Left lung (tissue), 10 donors: ENCODE results near the gene CHRNA9. TPM values are rescaled to one million over a fixed set of nuclear protein-coding genes. Genes with fewer than 3 reads are reported as not detected.

Experiments used
- ATAC-seq: fragments of 200-7000 bp; cut with Tn5 transposase; one replicate; pipeline ENCODE4 v1.9.1; 2020; ENCODE audit warnings: moderate library complexity
- DNase-seq, 4 donors: peaks; one replicate each; pipeline ENCODE4 v3.0.0-alpha.2; 2013 to 2020
- H3K27ac ChIP-seq, 2 donors: fragments of 200-600 bp; sonication (generic) in 1 of 2; one replicate each; pipeline versions ENCODE4 v1.5.0 to v1.8.0; 2020 to 2021
- H3K27me3 ChIP-seq, 2 donors: fragments of 200-600 bp; sonication (generic) in 1 of 2; one replicate each; pipeline versions ENCODE4 v1.5.0 to v1.8.0; 2020 to 2021
- H3K36me3 ChIP-seq, 2 donors: fragments of 200-600 bp; sonication (generic) in 1 of 2; one replicate each; pipeline versions ENCODE4 v1.5.0 to v1.8.0; 2020 to 2021
- H3K4me1 ChIP-seq, 2 donors: fragments of 200-600 bp; one replicate each; pipeline ENCODE4 v1.8.0; 2021
- H3K4me3 ChIP-seq, 2 donors: fragments of 200-600 bp; sonication (generic) in 1 of 2; one replicate each; pipeline versions ENCODE4 v1.5.0 to v1.8.0; 2020 to 2021; ENCODE audit warnings: mild to moderate bottlenecking in 1 of 2
- H3K9me3 ChIP-seq, 2 donors: fragments of 200-600 bp; sonication (generic) in 1 of 2; one replicate each; pipeline versions ENCODE4 v1.5.0 to v1.8.0; 2020 to 2021
- CTCF ChIP-seq, 2 donors: fragments of 200-600 bp; sonication (generic) in 1 of 2; IDR thresholded peaks; one replicate each; pipeline versions ENCODE4 v1.5.0 to v1.8.0; 2021; ENCODE audit warnings: antibody characterized with exemption in 2 of 2
- intact Hi-C, 2 donors: fragments of 100-400 bp; cut with DNase I; formaldehyde crosslinking; loops; one replicate each; pipeline versions ENCODE4 v1.11.2 to v1.14.2; 2022
- polyA plus RNA-seq, 6 donors: library from polyadenylated mRNA; unstranded; fragments of 120-200 nt; gene quantifications; one replicate each; pipeline ENCODE4 v1.2.1, GENCODE V29; 2013; ENCODE audit not compliant: insufficient read length in 6 of 6
- total RNA-seq, 2 donors: library from RNA; stranded (reverse); fragmentation: NEBNext Ultra II Directional; extraction: Animal tissue kit (Norgen Biotek cat#: 25700); gene quantifications; one replicate each; pipeline ENCODE4 v1.2.1, GENCODE V29; 2021
- donor health status: DM: no; HTN: yes; CAD: no.
- donor health status: DM: no; HTN: no; CAD: no.

Gene CHRNA9
- total and polyA plus RNA-seq, 8 donors = not detected

- H3K27ac ChIP-seq = no peak overlapping the region
- H3K27me3 ChIP-seq = no peaks in the 10 kb centered on the region
- no peak for TF ChIP-seq CTCF (IDR thresholded peaks at IDR 0.05)
- intact Hi-C loops = loop anchor here in 1 of 2 donors (10.0 kb wide), 1 partner anchor 145 kb away; no protein-coding TSS in a partner anchor
- H3K9me3 ChIP-seq = no peaks in the 10 kb centered on the region
- H3K4me3 ChIP-seq = no peak overlapping the region
- peaks cover 0 to 13% of the 10 kb centered on the region in 2 donors for H3K4me1 ChIP-seq
- H3K36me3 ChIP-seq = no peaks in the 10 kb centered on the region
- ATAC-seq = no peak
- no peak for DNase-seq
These were observed 35.3 kb upstream of the CHRNA9 start for GRCh38 chr4:40299811-40300292.

GRCh38 chr4:40300371-40301162 lies 34.6 kb upstream of the CHRNA9 start:
- H3K9me3 ChIP-seq = no peaks in the 10 kb centered on the region
- intact Hi-C loops = loop anchor here in 1 of 2 donors (10.0 kb wide), 1 partner anchor 146 kb away; no protein-coding TSS in a partner anchor

GRCh38 chr4:40301603-40302002 lies 33.5 kb upstream of the CHRNA9 start:
- intact Hi-C loops = loop anchor here in 1 of 2 donors (10.0 kb wide), 1 partner anchor 147 kb away; no protein-coding TSS in a partner anchor
- H3K27me3 ChIP-seq = no peaks in the 10 kb centered on the region
- DNase-seq (no peak), ATAC-seq (peak; percentile 32)
- peaks cover 0 to 26% of the 10 kb centered on the region in 2 donors for H3K4me1 ChIP-seq
- H3K9me3 ChIP-seq = no peaks in the 10 kb centered on the region
- H3K36me3 ChIP-seq = no peaks in the 10 kb centered on the region
- no peak for TF ChIP-seq CTCF (IDR thresholded peaks at IDR 0.05)
- H3K27ac ChIP-seq = no peak overlapping the region
- no peak overlapping the region for H3K4me3 ChIP-seq

More at GRCh38 chr4:40300371-40301162, 34.6 kb upstream of the CHRNA9 start:
- Histone ChIP-seq H3K27me3 (no peaks in the 10 kb centered on the region), H3K36me3 (no peaks in the 10 kb centered on the region), H3K4me3 (no peak overlapping the region), H3K27ac (no peak overlapping the region), H3K4me1 (peaks cover 0 to 18% of the 10 kb centered on the region in 2 donors)
- TF ChIP-seq CTCF (IDR thresholded peaks at IDR 0.05) = no peak
- ATAC-seq (no peak), DNase-seq (no peak)

- Histone ChIP-seq H3K4me1 (peaks cover 0 to 35% of the 10 kb centered on the region in 2 donors), H3K9me3 (no peaks in the 10 kb centered on the region), H3K4me3 (no peak overlapping the region), H3K27me3 (no peaks in the 10 kb centered on the region), H3K36me3 (no peaks in the 10 kb centered on the region), H3K27ac (no peak overlapping the region)
- no peak for ATAC-seq
- no peak for DNase-seq
- intact Hi-C loops = loop anchor here in 1 of 2 donors (10.0 kb wide), 1 partner anchor 149 kb away; no protein-coding TSS in a partner anchor
- no peak for TF ChIP-seq CTCF (IDR thresholded peaks at IDR 0.05)
These were observed 31.4 kb upstream of the CHRNA9 start for GRCh38 chr4:40303751-40304150.
